ENCODE measurements around the gene RMRP. TPM values are rescaled to one million over a fixed set of nuclear protein-coding genes. Genes with fewer than 3 reads are reported as not detected.

Gene RMRP
- total and polyA plus RNA-seq, 9 of the 15 experiments (the other 6 are each of a cell fraction or from before 2014, with no cell fraction given), result 75.7 to 89,974 (median 13,378) TPM; not detected in 3

GRCh38 chr9:35657546-35658136, at the start of gene RMRP (continued):
- TF ChIP-seq FOXP4 (CRISPR knock-in tag; IDR thresholded peaks at IDR 0.05; ENCODE audit: borderline replicate concordance) (0 out of 2 replicates have a peak, but pooled peaks have one; percentile 30), TCF15 (CRISPR knock-in tag; IDR thresholded peaks at IDR 0.05) (no peak), RCOR1 (IDR thresholded peaks at IDR 0.05; ENCODE audit: borderline replicate concordance in 1 of 2, low read depth in 2 of 2, low read length in 2 of 2) (peak in 1 of 2 experiments; percentile 21; a peak in 1 of 4 replicates), ZNF3 (CRISPR knock-in tag; IDR thresholded peaks at IDR 0.05) (no peak), CBX8 (IDR thresholded peaks at IDR 0.05; ENCODE audit: borderline replicate concordance, extremely low read depth, low read depth, low read length, poor library complexity, severe bottlenecking) (no peak), PPARD (CRISPR knock-in tag; IDR thresholded peaks at IDR 0.05) (no peak), PHF8 (IDR thresholded peaks at IDR 0.05; ENCODE audit: borderline replicate concordance, low read length) (peak; percentile 8; the same call in 1 of the 2 replicates), CREB3L1 (IDR thresholded peaks at IDR 0.05; ENCODE audit: borderline replicate concordance, low read depth) (peak; percentile 97), SETDB1 (IDR thresholded peaks at IDR 0.05; ENCODE audit: low read length) (no peak), ASH1L (IDR thresholded peaks at IDR 0.05; ENCODE audit: borderline replicate concordance, low read depth, partially characterized antibody) (no peak), TARDBP (IDR thresholded peaks at IDR 0.05) (peak; percentile 20; the same call in 1 of the 2 replicates), VEZF1 (CRISPR knock-in tag; IDR thresholded peaks at IDR 0.05) (peak; percentile 58), RBM25 (IDR thresholded peaks at IDR 0.05; ENCODE audit: low read depth, low read length, severe bottlenecking) (no peak), EP300 (IDR thresholded peaks at IDR 0.05; ENCODE audit: low read length) (peak; percentile 42; the same call in 1 of the 2 replicates), NFYB (IDR thresholded peaks at IDR 0.05; ENCODE audit: extremely low read depth, insufficient read length) (no peak), THRAP3 (IDR thresholded peaks at IDR 0.05; ENCODE audit: borderline replicate concordance) (no peak), TSC22D4 (tag; IDR thresholded peaks at IDR 0.05) (no peak), ELF1 (tag; IDR thresholded peaks at IDR 0.05) (no peak; the same call in 1 of the 2 replicates), ZKSCAN1 (IDR thresholded peaks at IDR 0.05; ENCODE audit: low read depth, low read length) (no peak), ZNF143 (CRISPR knock-in tag; IDR thresholded peaks at IDR 0.05) (no peak), ZNF174 (CRISPR knock-in tag; IDR thresholded peaks at IDR 0.05) (no peak), PURB (CRISPR knock-in tag; IDR thresholded peaks at IDR 0.05; ENCODE audit: low read depth) (no peak), MXI1 (IDR thresholded peaks at IDR 0.05; ENCODE audit: low read depth, low read length) (peak; percentile 94)
